CD4-positive, alpha-beta memory T cell (primary cell): Measurements from ENCODE around the gene CNGB1. TPM values are rescaled to one million over a fixed set of nuclear protein-coding genes. Genes with fewer than 3 reads are reported as not detected.
A peak's percentile ranks its signal among the peaks of the same experiment; 100 is the strongest.
"Not testable (repeated sequence)": the region's sequence is repeated elsewhere in the genome, so short reads cannot be mapped to it uniquely, and the experiment has no call there.

Experiments used
- CTCF ChIA-PET: fragments of 350-600 bp; sonication (Branson Sonifier 250); formaldehyde crosslinking; loops from one replicate; lab custom pipeline; 2021; ENCODE audit warnings: inconsistent platforms; ENCODE audit not compliant: partially characterized antibody; lab: Charles Lee
- POLR2A ChIA-PET: fragments of 350-600 bp; sonication (Branson Sonifier 250); formaldehyde crosslinking; loops from one replicate; lab custom pipeline; 2021; ENCODE audit not compliant: partially characterized antibody; lab: Charles Lee
- DNase-seq, 5 donors: peaks; one replicate each; pipeline versions ENCODE4 v3.0.0 to v3.0.0-alpha.2; 2020 to 2022; ENCODE audit warnings: mixed read lengths in 1 of 5
- H3K27ac ChIP-seq: one replicate; pipeline ENCODE4 v1.7.0; 2013; ENCODE audit warnings: low read depth, low read length
- H3K27me3 ChIP-seq: 2 replicates; pipeline ENCODE4 v1.7.0; 2013; ENCODE audit warnings: mild to moderate bottlenecking, low read length, moderate library complexity; ENCODE audit not compliant: insufficient read depth
- H3K36me3 ChIP-seq: 2 replicates; pipeline ENCODE4 v1.7.0; 2013; ENCODE audit warnings: mild to moderate bottlenecking, low read length, moderate library complexity; ENCODE audit not compliant: insufficient read depth
- H3K4me1 ChIP-seq: 2 replicates; pipeline ENCODE4 v1.7.0; 2013; ENCODE audit warnings: mild to moderate bottlenecking, low read length, moderate library complexity; ENCODE audit not compliant: insufficient read depth
- H3K4me3 ChIP-seq, 2 donors: one replicate each; pipeline ENCODE4 v1.7.0; 2013; ENCODE audit warnings: low read length in 2 of 2, mild to moderate bottlenecking in 1 of 2
- H3K9me3 ChIP-seq, 2 donors: one replicate each; pipeline ENCODE4 v1.7.0; 2013; ENCODE audit warnings: low read length in 2 of 2, control low read depth in 1 of 2; ENCODE audit not compliant: control insufficient read depth in 1 of 2
- H3K27ac Mint-ChIP-seq, 7 donors: one replicate each; pipeline ENCODE4 v1.8.0; 2020 to 2021; ENCODE audit warnings: mixed read lengths in 7 of 7, mild to moderate bottlenecking in 6 of 7, inconsistent platforms in 3 of 7, moderate library complexity in 3 of 7
- H3K27me3 Mint-ChIP-seq, 2 donors: one replicate each; pipeline ENCODE4 v1.8.0; 2020 to 2021; ENCODE audit warnings: mixed read lengths in 2 of 2
- H3K36me3 Mint-ChIP-seq, 2 donors: one replicate each; pipeline ENCODE4 v1.8.0; 2020 to 2021; ENCODE audit warnings: mixed read lengths in 2 of 2, inconsistent platforms in 1 of 2, mild to moderate bottlenecking in 1 of 2
- H3K4me1 Mint-ChIP-seq, 4 donors: one replicate each; pipeline ENCODE4 v1.8.0; 2020 to 2021; ENCODE audit warnings: mixed read lengths in 4 of 4, mild to moderate bottlenecking in 1 of 4
- H3K4me3 Mint-ChIP-seq, 8 donors: one replicate each; pipeline ENCODE4 v1.8.0; 2020 to 2021; ENCODE audit warnings: mixed read lengths in 8 of 8, mild to moderate bottlenecking in 7 of 8, moderate library complexity in 6 of 8, inconsistent platforms in 3 of 8
- H3K9me3 Mint-ChIP-seq, 8 donors: one replicate each; pipeline ENCODE4 v1.8.0; 2020 to 2021; ENCODE audit warnings: mixed read lengths in 8 of 8, mild to moderate bottlenecking in 5 of 8, inconsistent platforms in 3 of 8, moderate library complexity in 1 of 8
- intact Hi-C: fragments of 100-400 bp; cut with micrococcal nuclease; formaldehyde crosslinking; loops from one replicate; pipeline ENCODE4 v1.15.1; 2023
- polyA plus RNA-seq, 2 donors: library from polyadenylated mRNA; unstranded; fragments of 300-500 nt; fragmentation: Illumina TruSeq; gene quantifications; one replicate each; pipeline ENCODE4 v1.2.3, GENCODE V29; 2021
- total RNA-seq, 2 experiments: library from RNA; stranded (reverse); gene quantifications; one replicate each; pipeline ENCODE4 v1.2.3, GENCODE V29; 2021

CNGB1 gene
- total and polyA plus RNA-seq, 4 experiments from 2014 or later: not detected

- Histone ChIP-seq H3K4me1 (no peaks in the 10 kb centered on the region), H3K27me3 (no peaks in the 10 kb centered on the region), H3K4me3 (no peak overlapping the region), H3K9me3 (no peaks in the 10 kb centered on the region), H3K36me3 (no peaks in the 10 kb centered on the region), H3K27ac (no peak overlapping the region)
- Mint-ChIP-seq H3K9me3 (no peaks in the 10 kb centered on the region), H3K4me1 (no peaks in the 10 kb centered on the region), H3K4me3 (no peak overlapping the region), H3K27me3 (peaks cover 5 to 12% of the 10 kb centered on the region in 2 donors), H3K27ac (no peak overlapping the region), H3K36me3 (no peaks in the 10 kb centered on the region)
- ChIA-PET CTCF (no interaction called here), POLR2A (no interaction called here)
- intact Hi-C loops: no loop called here
- no peak for DNase-seq
These were observed 97.7 kb downstream of the CNGB1 start for GRCh38 chr16:57873218-57873617.

DNA sequence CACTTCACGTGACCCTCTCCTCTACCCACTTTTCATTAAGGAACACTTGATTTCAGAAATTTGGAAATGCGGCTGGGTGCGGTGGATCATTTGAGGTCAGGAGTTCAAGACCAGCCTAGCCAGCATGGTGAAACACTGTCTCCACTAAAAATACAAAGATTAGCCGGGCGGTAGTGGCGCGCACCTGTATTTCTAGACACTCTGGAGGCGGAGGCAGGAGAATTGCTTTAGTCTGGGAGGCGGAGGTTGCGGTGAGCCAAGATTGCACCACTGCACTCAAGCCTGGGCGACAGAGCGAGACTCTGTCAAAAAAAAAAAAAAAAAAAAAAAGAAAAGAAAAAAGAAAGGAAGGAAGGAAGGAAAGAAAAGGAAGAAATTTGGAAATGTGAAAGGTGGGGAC, 98.2 kb downstream of the CNGB1 start:
- H3K4me3 Mint-ChIP-seq, DNase-seq, H3K36me3 Mint-ChIP-seq, H3K27me3 ChIP-seq, H3K9me3 ChIP-seq, CTCF ChIA-PET, H3K9me3 Mint-ChIP-seq, H3K27ac ChIP-seq, H3K36me3 ChIP-seq, H3K4me1 Mint-ChIP-seq, H3K4me1 ChIP-seq, POLR2A ChIA-PET, H3K27ac Mint-ChIP-seq, intact Hi-C loops, H3K4me3 ChIP-seq: not testable (repeated sequence)
- H3K27me3 Mint-ChIP-seq: peaks cover 5 to 12% of the 10 kb centered on the region in 2 donors

- intact Hi-C loops: no loop called here
- Histone ChIP-seq H3K27me3 (no peaks in the 10 kb centered on the region), H3K27ac (no peak overlapping the region), H3K9me3 (no peaks in the 10 kb centered on the region), H3K36me3 (no peaks in the 10 kb centered on the region), H3K4me1 (no peaks in the 10 kb centered on the region), H3K4me3 (no peak overlapping the region)
- ChIA-PET CTCF (no interaction called here), POLR2A (no interaction called here)
- Mint-ChIP-seq H3K4me1 (no peaks in the 10 kb centered on the region), H3K27me3 (peaks cover 5 to 16% of the 10 kb centered on the region in 2 donors), H3K4me3 (no peak overlapping the region), H3K27ac (no peak overlapping the region), H3K36me3 (no peaks in the 10 kb centered on the region), H3K9me3 (no peaks in the 10 kb centered on the region)
- no peak for DNase-seq
These were observed 99.5 kb downstream of the CNGB1 start for GRCh38 chr16:57871456-57871855.

DNA sequence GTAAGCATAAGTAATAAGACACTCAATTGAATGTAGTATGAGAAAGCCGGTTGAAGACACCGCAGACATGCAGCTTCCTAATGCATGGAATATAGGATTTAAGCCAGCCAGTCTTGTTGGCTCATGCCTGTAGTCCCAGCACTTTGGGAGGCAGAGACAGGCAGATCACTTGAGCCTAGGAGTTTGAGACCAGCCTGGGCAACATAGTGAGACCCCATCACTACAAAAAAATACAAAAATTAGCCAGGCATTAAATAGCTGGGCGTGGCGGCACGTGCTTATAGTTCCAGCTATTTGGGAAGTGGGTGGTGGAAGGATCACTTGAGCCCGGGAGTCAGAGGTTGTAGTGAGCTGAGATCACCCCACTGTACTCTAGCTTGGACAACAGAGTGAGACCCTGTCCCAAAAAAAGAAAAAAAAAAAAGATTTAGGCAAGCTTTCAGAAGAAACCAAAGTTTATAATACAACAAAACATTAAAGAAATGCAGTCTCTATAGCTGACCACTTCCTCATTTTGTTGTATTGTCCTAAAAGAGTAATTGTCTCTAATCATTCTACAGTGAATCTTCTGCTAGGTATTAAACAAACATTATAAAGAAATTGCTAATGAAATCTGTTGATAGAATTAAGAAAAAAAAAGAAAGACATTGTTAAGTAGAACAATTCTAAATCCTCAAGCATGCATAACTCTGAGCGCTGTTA, 100.0 kb downstream of the CNGB1 start:
- H3K4me3 ChIP-seq: no peak overlapping the region
- POLR2A ChIA-PET: no interaction called here
- no peaks in the 10 kb centered on the region for H3K4me1 ChIP-seq
- H3K9me3 ChIP-seq: no peaks in the 10 kb centered on the region
- Mint-ChIP-seq H3K9me3 (no peaks in the 10 kb centered on the region), H3K4me3 (no peak overlapping the region), H3K27me3 (peaks cover 5 to 13% of the 10 kb centered on the region in 2 donors), H3K4me1 (no peaks in the 10 kb centered on the region), H3K36me3 (no peaks in the 10 kb centered on the region), H3K27ac (no peak overlapping the region)
- CTCF ChIA-PET: no interaction called here
- H3K36me3 ChIP-seq: no peaks in the 10 kb centered on the region
- no peak overlapping the region for H3K27ac ChIP-seq
- intact Hi-C loops: no loop called here
- DNase-seq: no peak
- no peaks in the 10 kb centered on the region for H3K27me3 ChIP-seq

DNA sequence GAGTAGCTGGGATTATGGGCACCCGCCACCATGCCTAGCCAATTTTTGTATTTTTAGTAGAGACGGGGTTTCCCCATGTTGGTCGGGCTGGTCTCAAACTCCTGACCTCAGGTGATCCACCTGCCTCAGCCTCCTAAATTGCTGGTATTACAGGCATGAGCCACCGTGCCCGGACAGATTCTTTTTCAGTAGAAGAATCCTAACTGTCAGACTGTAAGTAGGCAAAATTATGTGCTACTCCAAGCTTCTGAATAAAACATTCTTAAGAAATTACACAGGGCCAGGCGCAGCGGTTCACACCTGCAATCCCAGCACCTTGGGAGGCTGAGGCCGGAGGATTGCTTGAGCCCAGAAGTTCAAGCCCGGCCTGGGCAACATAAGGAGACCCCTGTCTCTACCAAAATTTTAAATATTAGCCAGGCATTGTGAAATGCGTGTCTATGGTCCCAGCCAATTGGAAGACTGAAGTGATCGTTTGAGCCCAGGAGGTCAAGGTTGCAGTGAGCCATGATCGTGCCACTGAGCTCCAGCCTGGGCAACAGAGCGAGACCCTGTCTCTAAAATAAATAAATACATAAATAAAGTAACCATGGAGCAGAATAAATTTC, 101.9 kb downstream of the CNGB1 start:
- peaks cover 5 to 10% of the 10 kb centered on the region in 2 donors for H3K27me3 Mint-ChIP-seq
- no peaks in the 10 kb centered on the region for H3K36me3 ChIP-seq
- H3K36me3 Mint-ChIP-seq: no peaks in the 10 kb centered on the region
- H3K4me1 ChIP-seq: no peaks in the 10 kb centered on the region
- H3K27ac ChIP-seq: no peak overlapping the region
- no peaks in the 10 kb centered on the region for H3K9me3 Mint-ChIP-seq
- no peak overlapping the region for H3K4me3 Mint-ChIP-seq
- ChIA-PET POLR2A (no interaction called here), CTCF (no interaction called here)
- no peak overlapping the region for H3K27ac Mint-ChIP-seq
- DNase-seq: no peak
- intact Hi-C loops: no loop called here
- H3K9me3 ChIP-seq: no peaks in the 10 kb centered on the region
- no peak overlapping the region for H3K4me3 ChIP-seq
- no peaks in the 10 kb centered on the region for H3K27me3 ChIP-seq
- no peaks in the 10 kb centered on the region for H3K4me1 Mint-ChIP-seq

- ChIA-PET POLR2A (no interaction called here), CTCF (no interaction called here)
- H3K4me1 ChIP-seq: no peaks in the 10 kb centered on the region
- no peaks in the 10 kb centered on the region for H3K4me1 Mint-ChIP-seq
- H3K27ac ChIP-seq: no peak overlapping the region
- no peaks in the 10 kb centered on the region for H3K9me3 Mint-ChIP-seq
- no peaks in the 10 kb centered on the region for H3K9me3 ChIP-seq
- H3K27me3 Mint-ChIP-seq: peaks cover 1 to 12% of the 10 kb centered on the region in 2 donors
- no peak overlapping the region for H3K4me3 Mint-ChIP-seq
- no peak for DNase-seq
- no peaks in the 10 kb centered on the region for H3K27me3 ChIP-seq
- H3K4me3 ChIP-seq: no peak overlapping the region
- H3K27ac Mint-ChIP-seq: peak overlapping the region in 1 of 7 donors; percentile 2
- no peaks in the 10 kb centered on the region for H3K36me3 ChIP-seq
- intact Hi-C loops: no loop called here
- H3K36me3 Mint-ChIP-seq: no peaks in the 10 kb centered on the region
These were observed 103.8 kb downstream of the CNGB1 start for GRCh38 chr16:57867000-57867561.

DNA sequence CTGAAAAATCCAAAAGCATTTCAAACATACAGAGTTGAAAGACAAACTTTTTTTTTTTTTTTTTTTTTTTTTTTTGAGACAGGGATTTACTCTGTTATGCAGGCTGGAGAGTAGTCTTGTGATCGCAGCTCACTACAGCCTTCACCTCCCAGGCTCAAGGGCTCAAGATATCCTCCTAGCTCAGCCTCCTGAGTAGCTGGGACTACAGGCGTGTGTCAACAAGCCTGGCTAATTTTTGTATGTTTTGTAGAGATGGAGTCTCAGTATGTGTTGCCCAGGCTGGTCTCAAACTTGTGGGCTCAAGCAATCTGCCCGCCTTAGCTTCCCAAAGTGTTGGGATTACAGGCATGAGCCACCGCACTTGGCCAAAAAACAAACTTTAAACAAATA, 104.4 kb downstream of the CNGB1 start:
- Histone ChIP-seq H3K36me3 (no peaks in the 10 kb centered on the region), H3K27ac (no peak overlapping the region), H3K27me3 (no peaks in the 10 kb centered on the region), H3K9me3 (no peaks in the 10 kb centered on the region), H3K4me1 (no peaks in the 10 kb centered on the region), H3K4me3 (no peak overlapping the region)
- Mint-ChIP-seq H3K4me3 (no peak overlapping the region), H3K4me1 (no peaks in the 10 kb centered on the region), H3K9me3 (no peaks in the 10 kb centered on the region), H3K36me3 (no peaks in the 10 kb centered on the region), H3K27ac (no peak overlapping the region), H3K27me3 (peaks cover 1 to 12% of the 10 kb centered on the region in 2 donors)
- CTCF ChIA-PET: no interaction called here
- intact Hi-C loops: no loop called here
- POLR2A ChIA-PET: no interaction called here
- DNase-seq: no peak
